Measurements from ENCODE around the gene ABO.

Gene ABO

GRCh38 chr9:133260334-133261102, 14.5 kb downstream of the ABO start:
- DNase-seq (ENCODE audit: low read depth), result no peak
- no peak for TF ChIP-seq CTCF (conservative IDR thresholded peaks at IDR 0.05; ENCODE audit: low read length)
- H3K4me3 ChIP-seq (ENCODE audit: low read length), result no peak overlapping the region

- no peak for DNase-seq (ENCODE audit: low read depth)
- H3K4me3 ChIP-seq (ENCODE audit: low read length), result no peak overlapping the region
- TF ChIP-seq CTCF (conservative IDR thresholded peaks at IDR 0.05; ENCODE audit: low read length), result no peak
Observed at GRCh38 chr9:133258061-133259015, 16.7 kb downstream of the ABO start.

GRCh38 chr9:133257465-133257956, 17.5 kb downstream of the ABO start:
- DNase-seq (ENCODE audit: low read depth), result no peak
- H3K4me3 ChIP-seq (ENCODE audit: low read length), result no peak overlapping the region
- no peak for TF ChIP-seq CTCF (conservative IDR thresholded peaks at IDR 0.05; ENCODE audit: low read length)

- no peak for TF ChIP-seq CTCF (conservative IDR thresholded peaks at IDR 0.05; ENCODE audit: low read length)
- no peak overlapping the region for H3K4me3 ChIP-seq (ENCODE audit: low read length)
Observed at GRCh38 chr9:133256686-133257091, 18.3 kb downstream of the ABO start.

GRCh38 chr9:133256136-133256461, 18.9 kb downstream of the ABO start:
- DNase-seq (ENCODE audit: low read depth), result no peak
- no peak for TF ChIP-seq CTCF (conservative IDR thresholded peaks at IDR 0.05; ENCODE audit: low read length)
- H3K4me3 ChIP-seq (ENCODE audit: low read length), result no peak overlapping the region

More at GRCh38 chr9:133256686-133257091, 18.3 kb downstream of the ABO start:
- no peak for DNase-seq (ENCODE audit: low read depth)

GRCh38 chr9:133255371-133256135, 19.4 kb downstream of the ABO start:
- DNase-seq (ENCODE audit: low read depth), result no peak
- TF ChIP-seq CTCF (conservative IDR thresholded peaks at IDR 0.05; ENCODE audit: low read length), result no peak
- H3K4me3 ChIP-seq (ENCODE audit: low read length), result no peak overlapping the region
